ENCODE measurements around the gene PHLPP2.
"Not testable (repeated sequence)": the region's sequence is repeated elsewhere in the genome, so short reads cannot be mapped to it uniquely, and the experiment has no call there.

Gene PHLPP2

GRCh38 chr16:71627731-71628181 is 96.7 kb downstream of the PHLPP2 start:
- Histone ChIP-seq H3K4me3 (no peak overlapping the region), H3K27ac (no peak overlapping the region)

GRCh38 chr16:71626858-71627213 is 97.7 kb downstream of the PHLPP2 start:
- H3K4me3 ChIP-seq: peak overlapping the region; percentile 39 to 70 (median 42)
- H3K27ac ChIP-seq: peak overlapping the region in 14 of 21 experiments; percentile 2 to 77 (median 40)

- Histone ChIP-seq H3K4me3 (peak within 1 kb of the TSS; percentile 39 to 70 (median 42)), H3K27ac (peak within 1 kb of the TSS in 17 of 21 experiments; percentile 2 to 77 (median 34))
Observed at GRCh38 chr16:71626018-71626857, 98.3 kb downstream of the PHLPP2 start, which contains the start of gene MARVELD3. TSS of gene MARVELD3 (plus strand) at chr16:71626184. CDS start at chr16:71626230, 46 bp downstream.

- peak overlapping the region in 1 of 21 experiments; percentile 3 for H3K27ac ChIP-seq
Observed at GRCh38 chr16:71625113-71625850, 99.2 kb downstream of the PHLPP2 start.

GRCh38 chr16:71623597-71623996 is 100.9 kb downstream of the PHLPP2 start:
- H3K4me3 ChIP-seq: no peak overlapping the region
- no peak overlapping the region for H3K27ac ChIP-seq

More at GRCh38 chr16:71625113-71625850, 99.2 kb downstream of the PHLPP2 start:
- peak overlapping the region in 1 of 7 experiments; percentile 48 for H3K4me3 ChIP-seq

GRCh38 chr16:71622088-71622487 is 102.4 kb downstream of the PHLPP2 start:
- H3K27ac ChIP-seq: no peak overlapping the region
- H3K4me3 ChIP-seq: no peak overlapping the region

- Histone ChIP-seq H3K27ac (no peak overlapping the region), H3K4me3 (no peak overlapping the region)
Observed at GRCh38 chr16:71618429-71618828, 106.1 kb downstream of the PHLPP2 start.

- H3K27ac ChIP-seq, H3K4me3 ChIP-seq: not testable (repeated sequence)
Observed at GRCh38 chr16:71614956-71615355, 109.5 kb downstream of the PHLPP2 start.

GRCh38 chr16:71610936-71611871 is 113.3 kb downstream of the PHLPP2 start:
- Histone ChIP-seq H3K4me3 (no peak overlapping the region), H3K27ac (no peak overlapping the region)

- H3K4me3 ChIP-seq: no peak overlapping the region
- no peak overlapping the region for H3K27ac ChIP-seq
Observed at GRCh38 chr16:71610447-71610846, 114.1 kb downstream of the PHLPP2 start.

GRCh38 chr16:71609066-71609465 is 115.4 kb downstream of the PHLPP2 start:
- H3K4me3 ChIP-seq: no peak overlapping the region
- H3K27ac ChIP-seq: no peak overlapping the region

- Histone ChIP-seq H3K27ac (no peak overlapping the region), H3K4me3 (no peak overlapping the region)
Observed at GRCh38 chr16:71600822-71601221, 123.7 kb downstream of the PHLPP2 start.

- not testable (repeated sequence) for H3K4me3 ChIP-seq, H3K27ac ChIP-seq
Observed at GRCh38 chr16:71598426-71598825, 126.1 kb downstream of the PHLPP2 start.

- H3K27ac ChIP-seq, H3K4me3 ChIP-seq: not testable (repeated sequence)
Observed at GRCh38 chr16:71595340-71595826, 129.1 kb downstream of the PHLPP2 start.
